ENCODE results near the gene AGPAT2. TPM values are rescaled to one million over a fixed set of nuclear protein-coding genes. Genes with fewer than 3 reads are reported as not detected.
A peak's percentile ranks its signal among the peaks of the same experiment; 100 is the strongest.

The AGPAT2 gene
- total and polyA plus RNA-seq, 2 of the 4 experiments (the other 2 are of a cell fraction), result 16.1 to 39.5 TPM

GRCh38 chr9:136693490-136694162 lies 6.4 kb upstream of the AGPAT2 start:
- peaks cover 11% of the 10 kb centered on the region; the same call in 1 of the 2 replicates for H3K27me3 ChIP-seq (ENCODE audit: control insufficient read depth, insufficient read depth, low read length)
- no peak overlapping the region for H3K4ac ChIP-seq (ENCODE audit: low read depth, low read length)
- H3K9me3 ChIP-seq (ENCODE audit: control insufficient read depth, insufficient read depth, low read length), result no peaks in the 10 kb centered on the region
- H4K20me1 ChIP-seq (ENCODE audit: insufficient read depth, low read length), result no peaks in the 10 kb centered on the region
- no peaks in the 10 kb centered on the region for H3K36me3 ChIP-seq (ENCODE audit: control insufficient read depth, insufficient read depth, low read length)
- H3K4me2 ChIP-seq (ENCODE audit: low read depth, low read length), result no peak overlapping the region
- no peak overlapping the region for H3K9ac ChIP-seq (ENCODE audit: low read depth, low read length)
- no peak overlapping the region for H2BK5ac ChIP-seq (ENCODE audit: low read depth, low read length, poor library complexity, severe bottlenecking)
- ATAC-seq (ENCODE audit: low read depth) (no peak), DNase-seq (peak; percentile 24)
- no peak overlapping the region for H4K91ac ChIP-seq (ENCODE audit: insufficient read depth, low read depth, low read length)
- no peaks in the 10 kb centered on the region for H3K79me1 ChIP-seq (ENCODE audit: low read depth in 1 of 2, low read length in 2 of 2)
- H2AK9ac ChIP-seq (replicated peaks; ENCODE audit: low read depth, low read length, poor library complexity), result no peak overlapping the region
- H3K18ac ChIP-seq (ENCODE audit: low read depth, low read length), result no peak overlapping the region
- no peak overlapping the region for H4K8ac ChIP-seq (ENCODE audit: low read depth in 2 of 2, low read length in 2 of 2)
- H3K4me1 ChIP-seq (ENCODE audit: control insufficient read depth, insufficient read depth, low read length), result 0 out of 2 replicates have a peak, but pooled peaks cover 2% of the 10 kb centered on the region
- peak overlapping the region; percentile 28; the same call in 1 of the 2 replicates for H2AK5ac ChIP-seq (ENCODE audit: low read depth, low read length)
- CTCF ChIA-PET, result interaction anchor here (0.8 to 1.0 kb wide), 2 partner anchors 14 to 208 kb away, joined by 3 read pairs; no protein-coding TSS in a partner anchor
- no peak overlapping the region for H3K56ac ChIP-seq (ENCODE audit: extremely low read depth, insufficient read depth, low read length)
- no peak overlapping the region for H3K4me3 ChIP-seq (ENCODE audit: insufficient read depth, low read depth, low read length)
- no peak overlapping the region for H3K14ac ChIP-seq (replicated peaks; ENCODE audit: low read depth, low read length)
- BruUV-seq (replicated peaks), result no TSS peak
- H2AFZ ChIP-seq (replicated peaks; ENCODE audit: low read length, poor library complexity), result peak overlapping the region; percentile 19
- H2BK15ac ChIP-seq (ENCODE audit: low read depth, low read length), result no peak overlapping the region
- WGBS, 2 experiments (ENCODE audit: extremely low coverage in 2 of 2, insufficient read length in 1 of 2), result no CpG with 5 or more reads among the region's 15 CpGs
- no peak overlapping the region for H4K5ac ChIP-seq (ENCODE audit: low read depth, low read length)
- H3K9me1 ChIP-seq (ENCODE audit: insufficient read depth, low read length), result no peaks in the 10 kb centered on the region
- no peak overlapping the region for H3K23ac ChIP-seq (ENCODE audit: low read depth, low read length)
- POLR2A ChIA-PET (ENCODE audit: unreplicated experiment), result no interaction called here
- dilution Hi-C loops (cut with HindIII; ENCODE audit: low sequenced_read_pairs, unreplicated experiment) (no loop called here), in situ Hi-C loops (cut with MboI; ENCODE audit: low sequenced_read_pairs) (no loop called here), intact Hi-C loops (cut with micrococcal nuclease) (no loop called here)
- no peak overlapping the region for H2BK120ac ChIP-seq (ENCODE audit: low read depth, low read length)
- no peak for TF ChIP-seq USF2 (IDR thresholded peaks at IDR 0.05; ENCODE audit: low read depth, low read length)
- TF ChIP-seq ELK1 (IDR thresholded peaks at IDR 0.05; ENCODE audit: borderline replicate concordance, low read depth, low read length), result no peak
- no peak for TF ChIP-seq RFX5 (IDR thresholded peaks at IDR 0.05; ENCODE audit: low read depth, low read length)
- TF ChIP-seq CEBPB (IDR thresholded peaks at IDR 0.05; ENCODE audit: low read depth, low read length), result no peak
- TF ChIP-seq BHLHE40 (IDR thresholded peaks at IDR 0.05; ENCODE audit: low read depth, low read length), result no peak
- TF ChIP-seq MAFK (IDR thresholded peaks at IDR 0.05; ENCODE audit: low read depth, low read length), result no peak
- TF ChIP-seq RCOR1 (IDR thresholded peaks at IDR 0.05; ENCODE audit: insufficient replicate concordance, low read length), result no peak
- H2BK20ac ChIP-seq (ENCODE audit: low read depth, low read length), result no peak overlapping the region
- H3K27ac ChIP-seq (ENCODE audit: insufficient read depth, low read length), result no peak overlapping the region

Measured in IMR-90 (cell line).